Tibial nerve (tissue), 3 donors: ENCODE results near the gene RNF220.

Experiments used
- CTCF ChIP-seq, 5 experiments: fragments of 200-600 bp in 3 of 5; fragments of 450-650 bp in 2 of 5; sonication (generic) in 3 of 5; IDR thresholded peaks; one replicate each; pipeline ENCODE4 v1.5.1; 2016 to 2019; ENCODE audit warnings: antibody characterized with exemption in 5 of 5, mild to moderate bottlenecking in 3 of 5, moderate library complexity in 2 of 5
- POLR2A ChIP-seq, 2 donors: fragments of 450-650 bp; IDR thresholded peaks; one replicate each; pipeline ENCODE4 v1.6.1; 2017; ENCODE audit warnings: antibody characterized with exemption in 2 of 2, mild to moderate bottlenecking in 2 of 2, moderate library complexity in 2 of 2

DNA sequence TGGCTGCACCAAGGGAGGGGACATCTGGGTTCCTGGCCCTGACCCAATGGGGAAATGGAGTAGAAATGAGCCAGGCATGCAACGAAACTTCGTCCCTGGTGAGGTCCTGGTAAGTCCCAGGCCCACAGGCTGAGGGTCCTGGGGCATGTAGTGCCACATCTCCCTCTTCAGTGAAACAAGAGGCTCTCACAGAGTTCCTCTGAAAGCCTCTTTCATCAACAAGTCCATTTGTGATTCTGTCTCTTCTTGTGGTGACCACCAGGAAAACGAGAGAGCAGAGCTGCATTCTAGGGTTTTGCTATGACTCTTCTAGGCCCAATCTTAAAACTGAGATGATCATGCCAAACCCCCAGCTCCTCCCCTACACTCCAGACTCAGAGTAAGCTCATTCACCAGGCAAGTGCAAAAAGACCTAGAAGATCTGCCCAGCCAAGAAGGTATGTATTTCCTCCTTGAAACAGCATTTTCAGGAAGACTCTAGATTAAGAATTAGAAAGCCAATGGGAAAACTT is 24.3 kb upstream of the RNF220 start:
- TF ChIP-seq CTCF (IDR thresholded peaks at IDR 0.05) (no peak), POLR2A (IDR thresholded peaks at IDR 0.05) (no peak)
